DND-41 (cell line): Measurements from ENCODE around the gene TXNDC15.
"Not testable (repeated sequence)": the region's sequence is repeated elsewhere in the genome, so short reads cannot be mapped to it uniquely, and the experiment has no call there.

Source experiments
- ATAC-seq: fragments of 200-7000 bp; cut with Tn5 transposase; 3 replicates; pipeline ENCODE4 v1.9.1; 2021; ENCODE audit warnings: low read depth; ENCODE audit not compliant: insufficient read depth
- DNase-seq: peaks from one replicate; pipeline ENCODE4 v3.0.0-alpha.2; 2020
- H2AFZ ChIP-seq: 2 replicates; pipeline ENCODE4 v1.6.0; 2012; ENCODE audit warnings: low read depth, low read length
- H3K27ac ChIP-seq: 2 replicates; pipeline ENCODE4 v1.5.1; 2012; ENCODE audit warnings: low read length, inconsistent platforms
- H3K27me3 ChIP-seq: fragments of 200-600 bp; sonication (generic); 2 replicates; pipeline ENCODE4 v1.6.0; 2012; ENCODE audit warnings: low read length, mild to moderate bottlenecking, inconsistent platforms; ENCODE audit not compliant: insufficient read depth, poor library complexity
- H3K36me3 ChIP-seq: 2 replicates; pipeline ENCODE4 v1.5.1; 2012; ENCODE audit warnings: low read length, inconsistent platforms; ENCODE audit not compliant: insufficient read depth
- H3K4me1 ChIP-seq: 2 replicates; pipeline ENCODE4 v1.5.1; 2012; ENCODE audit warnings: mild to moderate bottlenecking, low read length; ENCODE audit not compliant: insufficient read depth
- H3K4me2 ChIP-seq: 2 replicates; pipeline ENCODE4 v1.6.0; 2012; ENCODE audit warnings: mild to moderate bottlenecking, moderate library complexity, low read length, inconsistent platforms; ENCODE audit not compliant: insufficient read depth
- H3K4me3 ChIP-seq, 2 experiments: fragments of 200-600 bp in 1 of 2; shearing (Covaris generic) in 1 of 2; 2 replicates each; pipeline ENCODE4 v1.5.1; 2012 to 2016; ENCODE audit warnings: inconsistent platforms in 2 of 2, low read length in 2 of 2, mild to moderate bottlenecking in 2 of 2, low read depth in 1 of 2, moderate library complexity in 1 of 2
- H3K79me2 ChIP-seq: 2 replicates; pipeline ENCODE4 v1.6.0; 2012; ENCODE audit warnings: low read length, inconsistent platforms; ENCODE audit not compliant: insufficient read depth
- H3K9ac ChIP-seq: 2 replicates; pipeline ENCODE4 v1.6.0; 2012; ENCODE audit warnings: low read depth, mild to moderate bottlenecking, inconsistent platforms, low read length, moderate library complexity
- H3K9me3 ChIP-seq: 2 replicates; pipeline ENCODE4 v1.5.1; 2012; ENCODE audit warnings: low read length, moderate library complexity, mild to moderate bottlenecking, inconsistent platforms; ENCODE audit not compliant: insufficient read depth, severe bottlenecking
- H4K20me1 ChIP-seq: 2 replicates; pipeline ENCODE4 v1.6.0; 2012; ENCODE audit warnings: low read length; ENCODE audit not compliant: insufficient read depth
- EZH2 ChIP-seq: IDR thresholded peaks from 3 replicates; pipeline ENCODE4 v1.6.1; 2012; ENCODE audit warnings: borderline replicate concordance, low read depth, mild to moderate bottlenecking, moderate library complexity, low read length, inconsistent platforms; ENCODE audit not compliant: severe bottlenecking
- TF ChIP-seq, protein P1 (sequence below): IDR thresholded peaks from 2 replicates; pipeline ENCODE4 v1.5.1; 2012; ENCODE audit warnings: borderline replicate concordance, low read length, moderate library complexity, mild to moderate bottlenecking; ENCODE audit not compliant: poor library complexity, severe bottlenecking; ENCODE audit errors: extremely low read depth

The TXNDC15 gene

GRCh38 chr5:134904610-134905245, 30.6 kb downstream of the TXNDC15 start, which contains the start of gene PCBD2:
Gene PCBD2, plus strand, starts transcription at chr5:134905131. Its CDS starts 9 bp downstream, at chr5:134905140.
- H3K27me3 ChIP-seq: no peaks in the 10 kb centered on the region
- peaks cover 22% of the 10 kb centered on the region for H3K36me3 ChIP-seq
- peak within 1 kb of the TSS; percentile 97 for H2AFZ ChIP-seq
- no peaks in the 10 kb centered on the region for H3K9me3 ChIP-seq
- ATAC-seq (peak; percentile 87), DNase-seq (peak; percentile 93)
- peak within 1 kb of the TSS; percentile 98 for H3K9ac ChIP-seq
- peaks cover 27% of the 10 kb centered on the region for H3K79me2 ChIP-seq
- peak within 1 kb of the TSS; percentile 67 for H3K4me2 ChIP-seq
- peak within 1 kb of the TSS; percentile 95 for H3K27ac ChIP-seq
- peak within 1 kb of the TSS; percentile 73 to 75 for H3K4me3 ChIP-seq
- TF ChIP-seq, protein P1, sequence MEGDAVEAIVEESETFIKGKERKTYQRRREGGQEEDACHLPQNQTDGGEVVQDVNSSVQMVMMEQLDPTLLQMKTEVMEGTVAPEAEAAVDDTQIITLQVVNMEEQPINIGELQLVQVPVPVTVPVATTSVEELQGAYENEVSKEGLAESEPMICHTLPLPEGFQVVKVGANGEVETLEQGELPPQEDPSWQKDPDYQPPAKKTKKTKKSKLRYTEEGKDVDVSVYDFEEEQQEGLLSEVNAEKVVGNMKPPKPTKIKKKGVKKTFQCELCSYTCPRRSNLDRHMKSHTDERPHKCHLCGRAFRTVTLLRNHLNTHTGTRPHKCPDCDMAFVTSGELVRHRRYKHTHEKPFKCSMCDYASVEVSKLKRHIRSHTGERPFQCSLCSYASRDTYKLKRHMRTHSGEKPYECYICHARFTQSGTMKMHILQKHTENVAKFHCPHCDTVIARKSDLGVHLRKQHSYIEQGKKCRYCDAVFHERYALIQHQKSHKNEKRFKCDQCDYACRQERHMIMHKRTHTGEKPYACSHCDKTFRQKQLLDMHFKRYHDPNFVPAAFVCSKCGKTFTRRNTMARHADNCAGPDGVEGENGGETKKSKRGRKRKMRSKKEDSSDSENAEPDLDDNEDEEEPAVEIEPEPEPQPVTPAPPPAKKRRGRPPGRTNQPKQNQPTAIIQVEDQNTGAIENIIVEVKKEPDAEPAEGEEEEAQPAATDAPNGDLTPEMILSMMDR: peak; percentile 96
- TF ChIP-seq EZH2: no peak
- H4K20me1 ChIP-seq: no peaks in the 10 kb centered on the region
- H3K4me1 ChIP-seq: peaks cover 27% of the 10 kb centered on the region

GRCh38 chr5:134905246-134905996, 31.2 kb downstream of the TXNDC15 start:
- peak; percentile 38 for ATAC-seq

DNA sequence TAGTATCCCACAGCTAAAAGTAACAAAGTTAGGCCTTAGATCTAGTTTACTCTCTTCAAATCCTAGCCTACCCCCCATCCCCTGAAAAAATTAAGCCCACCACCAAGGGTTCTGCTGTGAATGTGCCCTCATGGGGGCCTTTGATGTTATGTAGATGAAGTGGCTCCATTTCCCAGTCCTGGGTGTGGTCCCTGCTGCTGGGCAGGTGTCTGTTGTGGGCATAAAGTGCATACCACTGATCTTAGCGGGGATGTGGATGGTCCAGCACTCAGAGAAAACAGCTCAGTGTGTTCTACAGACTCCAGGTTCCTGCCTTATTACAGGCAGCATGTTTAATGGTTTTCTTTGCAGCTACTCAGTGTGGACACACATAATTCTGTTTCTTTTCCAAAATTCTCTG, 32.6 kb downstream of the TXNDC15 start:
- no peaks in the 10 kb centered on the region for H3K27me3 ChIP-seq
- peak overlapping the region; percentile 98 for H3K9ac ChIP-seq
- no peak overlapping the region for H3K4me3 ChIP-seq
- no peaks in the 10 kb centered on the region for H3K9me3 ChIP-seq
- H2AFZ ChIP-seq: no peak overlapping the region
- DNase-seq (no peak), ATAC-seq (no peak)
- H3K4me1 ChIP-seq: peaks cover 27% of the 10 kb centered on the region
- H3K36me3 ChIP-seq: peaks cover 33% of the 10 kb centered on the region
- H3K79me2 ChIP-seq: peaks cover 27% of the 10 kb centered on the region
- H3K27ac ChIP-seq: peak overlapping the region; percentile 95
- no peak for TF ChIP-seq EZH2
- TF ChIP-seq, protein P1: no peak
- peak overlapping the region; percentile 67; the same call in 1 of the 2 replicates for H3K4me2 ChIP-seq
- H4K20me1 ChIP-seq: no peaks in the 10 kb centered on the region

More at GRCh38 chr5:134905246-134905996, 31.2 kb downstream of the TXNDC15 start:
- Histone ChIP-seq H3K79me2 (peaks cover 27% of the 10 kb centered on the region), H3K27me3 (no peaks in the 10 kb centered on the region), H3K9ac (peak overlapping the region; percentile 98), H3K4me2 (peak overlapping the region; percentile 67), H3K9me3 (no peaks in the 10 kb centered on the region), H4K20me1 (no peaks in the 10 kb centered on the region), H3K4me1 (peaks cover 27% of the 10 kb centered on the region), H3K27ac (peak overlapping the region; percentile 95), H2AFZ (peak overlapping the region; percentile 97), H3K36me3 (peaks cover 22% of the 10 kb centered on the region), H3K4me3 (peak overlapping the region; percentile 73 to 75)
- TF ChIP-seq EZH2: no peak
- TF ChIP-seq, protein P1: peak; percentile 85
- DNase-seq: peak; percentile 77

DNA sequence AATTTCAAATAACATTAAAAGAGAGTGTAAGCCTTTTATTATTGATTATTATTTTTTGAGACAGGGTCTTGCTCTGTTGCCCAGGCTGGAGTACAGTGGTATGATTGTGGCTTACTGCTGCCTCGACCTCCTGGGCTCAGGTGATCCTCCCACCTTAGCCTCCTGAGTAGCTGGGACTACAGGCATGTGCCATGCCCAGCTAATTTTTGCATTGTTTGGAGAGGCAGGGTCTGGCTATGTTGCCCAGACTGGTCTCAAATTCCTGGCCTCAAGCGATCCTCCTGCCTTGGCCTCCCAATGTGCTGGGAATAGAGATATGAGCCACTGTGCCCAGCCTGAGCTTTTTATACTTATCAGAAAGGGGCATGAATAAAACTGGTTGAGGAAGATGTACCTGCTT, 36.6 kb downstream of the TXNDC15 start:
- ATAC-seq, H3K4me3 ChIP-seq, DNase-seq, H3K4me2 ChIP-seq, H3K27ac ChIP-seq, H3K9me3 ChIP-seq, H2AFZ ChIP-seq, H3K27me3 ChIP-seq, H4K20me1 ChIP-seq, H3K9ac ChIP-seq: not testable (repeated sequence)
- Histone ChIP-seq H3K79me2 (peaks cover 29% of the 10 kb centered on the region), H3K36me3 (peaks cover 64% of the 10 kb centered on the region), H3K4me1 (peaks cover 13% of the 10 kb centered on the region)
